Testis (tissue), 2 donors: Measurements from ENCODE around the gene EHF.

Experiments used
- CTCF ChIP-seq, 3 experiments: fragments of 450-650 bp in 2 of 3; fragments of 200-600 bp in 1 of 3; sonication (generic) in 1 of 3; IDR thresholded peaks; one replicate each; pipeline ENCODE4 v1.5.1; 2016 to 2019; ENCODE audit warnings: antibody characterized with exemption in 3 of 3, mild to moderate bottlenecking in 2 of 3, moderate library complexity in 1 of 3
- POLR2A ChIP-seq: fragments of 450-650 bp; IDR thresholded peaks from one replicate; pipeline ENCODE4 v1.6.1; 2017; ENCODE audit warnings: antibody characterized with exemption, mild to moderate bottlenecking, moderate library complexity

GRCh38 chr11:34648036-34648435 is 27.1 kb downstream of the EHF start:
- TF ChIP-seq CTCF (IDR thresholded peaks at IDR 0.05) (no peak), POLR2A (no peak)
